ENCODE data around the gene DTYMK. TPM values are rescaled to one million over a fixed set of nuclear protein-coding genes. Genes with fewer than 3 reads are reported as not detected.

DTYMK gene, protein sequence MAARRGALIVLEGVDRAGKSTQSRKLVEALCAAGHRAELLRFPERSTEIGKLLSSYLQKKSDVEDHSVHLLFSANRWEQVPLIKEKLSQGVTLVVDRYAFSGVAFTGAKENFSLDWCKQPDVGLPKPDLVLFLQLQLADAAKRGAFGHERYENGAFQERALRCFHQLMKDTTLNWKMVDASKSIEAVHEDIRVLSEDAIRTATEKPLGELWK
- 139 and 142 TPM in 2 replicates for total RNA-seq

DNA sequence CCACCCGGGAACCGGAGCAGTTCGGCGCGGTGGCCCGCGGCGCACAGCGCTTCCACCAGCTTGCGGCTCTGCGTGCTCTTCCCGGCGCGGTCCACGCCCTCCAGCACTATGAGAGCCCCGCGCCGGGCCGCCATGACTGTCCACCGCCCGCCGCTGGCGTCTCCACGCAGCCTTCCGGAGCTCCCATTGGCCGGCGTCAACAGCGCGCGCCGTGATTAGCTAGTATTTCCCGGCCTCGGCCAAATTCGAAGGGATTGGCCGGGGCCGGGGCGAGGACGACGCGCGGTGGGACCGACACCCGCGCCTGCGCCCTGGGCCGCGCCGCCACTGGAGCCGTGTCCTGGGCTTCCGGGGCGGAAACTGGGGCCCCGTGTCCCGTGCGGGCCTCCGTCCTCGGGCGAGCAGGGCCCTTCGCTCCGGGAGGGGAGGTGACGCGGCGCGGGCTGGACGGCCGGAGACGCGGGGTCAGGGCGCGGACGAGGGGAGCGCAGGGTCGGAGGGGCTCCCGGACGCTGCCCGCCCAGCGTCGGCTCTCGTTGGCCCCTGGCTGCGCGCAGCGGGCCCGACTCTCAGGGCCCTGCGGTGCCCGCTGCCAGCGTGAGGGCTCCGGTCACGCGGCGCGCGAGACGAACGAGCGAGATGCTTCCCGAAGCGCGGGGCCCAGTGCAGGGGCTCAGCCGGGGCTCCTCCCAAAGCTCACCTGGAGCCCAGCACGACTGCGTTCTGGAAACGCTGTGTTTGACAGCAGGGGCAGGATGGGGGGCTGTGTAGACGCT is at the start of gene DTYMK:
DTYMK (minus strand) TSS at position 166 of the 776 bp plus-strand sequence; CDS start at position 134, 32 bp downstream.

DNA sequence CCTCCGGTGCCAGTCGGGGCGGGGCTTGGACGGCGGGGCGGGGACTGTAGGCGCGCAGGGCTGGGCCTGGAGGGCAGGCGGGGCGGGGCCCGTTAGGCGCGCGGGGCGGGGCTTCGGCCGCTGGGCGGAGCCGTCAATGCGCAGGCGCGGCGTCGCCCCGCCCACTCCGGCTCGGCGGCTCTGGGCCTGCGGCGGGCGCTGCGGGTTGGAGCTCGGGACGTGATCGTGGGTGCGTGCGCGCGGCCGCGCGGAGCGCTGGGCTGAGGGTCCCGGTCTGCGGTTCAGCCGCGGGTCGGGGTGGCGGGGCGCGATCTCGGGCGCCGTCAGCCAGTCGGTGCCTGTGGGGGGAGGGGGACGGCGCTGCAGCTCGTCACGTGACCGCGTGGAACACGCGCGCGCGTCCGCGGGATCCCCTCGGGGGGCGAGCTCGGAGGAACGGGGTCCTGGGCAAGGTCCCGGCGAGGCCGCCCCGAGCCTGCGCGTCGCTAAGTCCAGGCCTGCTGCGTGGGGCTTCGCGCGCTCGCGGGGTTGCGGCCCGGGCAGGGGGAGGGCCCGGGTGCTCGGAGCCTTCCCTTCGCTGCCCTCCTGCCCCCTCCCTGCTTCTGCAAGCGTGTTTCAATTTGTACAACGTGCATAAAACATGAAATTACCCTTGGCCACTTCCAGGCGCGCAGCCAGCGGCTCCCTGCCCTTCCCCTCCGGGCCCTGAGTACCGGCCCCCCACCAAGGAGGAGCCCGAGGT is 48.0 kb upstream of the DTYMK start, which contains the start of gene D2HGDH:
D2HGDH (plus strand) TSS at position 164 of the 742 bp plus-strand sequence. CDS start 595 bp downstream, outside the sequence.

DNA sequence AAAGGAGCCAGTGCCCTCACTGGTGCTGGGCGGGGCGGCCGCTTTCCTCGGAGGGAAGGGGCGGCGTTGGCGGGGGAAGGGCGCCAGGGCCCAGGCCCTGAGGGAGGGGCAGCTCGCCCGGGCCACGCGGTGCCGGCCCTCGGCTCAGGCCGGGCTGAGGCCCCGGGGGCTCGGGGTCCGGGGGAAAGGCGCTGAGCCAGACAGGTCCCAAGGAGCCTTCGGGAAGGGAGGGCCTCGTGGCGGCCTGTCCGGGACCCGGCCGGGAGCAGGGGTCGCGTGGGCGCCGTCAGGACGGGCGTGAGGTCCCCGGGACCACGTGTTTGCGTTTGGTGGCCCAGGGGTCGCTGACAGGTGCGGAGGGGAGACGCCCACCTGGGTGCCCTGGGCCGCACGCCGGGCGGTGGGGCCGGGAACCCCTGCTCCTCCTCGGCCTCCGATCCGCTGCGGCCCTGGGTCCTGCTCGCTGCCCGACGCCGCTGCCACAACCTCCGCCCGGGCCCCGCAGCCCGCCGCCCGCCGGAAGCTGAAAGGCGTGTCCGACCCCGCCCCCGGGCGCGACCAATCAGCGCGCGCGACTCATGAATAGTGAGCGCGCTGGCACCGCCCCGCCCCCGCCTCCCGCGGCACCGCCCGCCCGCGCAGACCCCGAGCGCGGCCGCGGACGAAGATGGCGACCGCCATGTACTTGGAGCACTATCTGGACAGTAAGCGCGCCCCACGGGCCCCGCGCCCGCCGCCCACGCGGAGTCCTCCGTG is 15.0 kb upstream of the DTYMK start, which contains the start of gene ING5:
ING5 (plus strand) TSS at position 641 of the 756 bp plus-strand sequence; CDS start at position 668, 27 bp downstream.

DNA sequence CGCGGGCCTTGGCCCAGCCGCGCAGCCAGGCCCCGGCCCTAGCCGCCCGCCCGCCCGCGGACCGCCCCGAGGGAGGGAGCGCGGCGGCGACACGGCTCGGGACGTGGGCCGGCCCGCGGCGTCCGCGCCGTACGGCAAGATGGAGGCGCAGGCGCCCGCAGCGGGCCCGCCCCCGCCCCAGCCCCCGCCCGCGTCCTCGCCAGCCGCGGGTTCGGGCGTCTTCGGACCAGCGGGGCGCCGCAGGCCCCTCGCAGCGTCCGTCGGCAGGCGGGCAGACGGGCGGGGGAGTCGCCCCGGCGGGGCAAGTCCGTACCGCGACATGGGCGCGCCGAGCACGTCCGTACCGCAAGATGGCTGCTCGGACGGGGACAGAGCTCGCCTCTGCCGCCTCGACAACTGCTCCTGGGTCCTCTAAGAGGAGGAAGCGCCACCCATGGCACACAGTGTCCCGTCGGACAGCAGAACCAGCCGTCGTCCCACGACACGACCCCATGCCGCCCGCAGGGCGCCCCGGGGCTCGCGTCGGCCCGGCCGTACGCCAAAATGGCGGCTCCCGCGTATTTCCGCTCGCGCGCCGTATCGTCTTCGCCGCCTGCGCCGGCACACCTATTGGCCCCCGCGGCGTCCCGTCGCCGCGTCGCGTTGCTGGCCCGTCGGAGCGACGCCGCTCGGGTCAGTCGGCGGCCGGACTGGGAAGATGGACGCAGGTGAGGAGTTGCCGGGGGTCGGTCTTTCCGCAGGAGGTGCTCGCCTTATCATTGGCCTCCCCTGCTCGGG is 49.4 kb downstream of the DTYMK start, which contains the start of the genes ATG4B and THAP4:
ATG4B (plus strand) TSS at position 676 of the 777 bp plus-strand sequence; CDS start at position 698, 22 bp downstream.
THAP4 (minus strand) TSS at position 141 of the 777 bp plus-strand sequence. CDS start 141 bp downstream, outside the sequence.

Other genes with a start within 250 kb of the DTYMK start
- gene STK25, start 178.2 kb downstream of the DTYMK start, total RNA-seq = 180 and 198 TPM in 2 replicates
- 29.7 and 36.5 TPM in 2 replicates for gene BOK, start 128.1 kb downstream of the DTYMK start, total RNA-seq
- 49.8 and 62.0 TPM in 2 replicates for gene THAP4, start 49.7 kb downstream of the DTYMK start, total RNA-seq
- 64.5 and 66.7 TPM in 2 replicates for gene ATG4B, start 49.1 kb downstream of the DTYMK start, total RNA-seq
- 20.2 and 22.0 TPM in 2 replicates for gene ING5, start 15.2 kb upstream of the DTYMK start, total RNA-seq
- 10.3 and 11.0 TPM in 2 replicates for gene D2HGDH, start 47.8 kb upstream of the DTYMK start, total RNA-seq
- gene GAL3ST2, start 90.0 kb upstream of the DTYMK start, total RNA-seq = not detected in 2 replicates
- gene NEU4, start 122.4 kb upstream of the DTYMK start, total RNA-seq = not detected in 2 replicates
- gene PDCD1, start 172.1 kb upstream of the DTYMK start, total RNA-seq = not detected in 2 replicates
- gene RTP5, start 182.9 kb upstream of the DTYMK start, total RNA-seq = not detected in 2 replicates